GM19468 (cell line): Measurements from ENCODE around the gene CHST13.

Experiments
- ATAC-seq: cut with Tn5 transposase; IDR thresholded peaks from one replicate; pipeline ENCODE4 v1.9.1; 2021; ENCODE audit warnings: mild to moderate bottlenecking, moderate library complexity, moderate number of reproducible peaks; ENCODE audit not compliant: unreplicated experiment; ENCODE audit errors: extremely low read depth

Gene CHST13

DNA sequence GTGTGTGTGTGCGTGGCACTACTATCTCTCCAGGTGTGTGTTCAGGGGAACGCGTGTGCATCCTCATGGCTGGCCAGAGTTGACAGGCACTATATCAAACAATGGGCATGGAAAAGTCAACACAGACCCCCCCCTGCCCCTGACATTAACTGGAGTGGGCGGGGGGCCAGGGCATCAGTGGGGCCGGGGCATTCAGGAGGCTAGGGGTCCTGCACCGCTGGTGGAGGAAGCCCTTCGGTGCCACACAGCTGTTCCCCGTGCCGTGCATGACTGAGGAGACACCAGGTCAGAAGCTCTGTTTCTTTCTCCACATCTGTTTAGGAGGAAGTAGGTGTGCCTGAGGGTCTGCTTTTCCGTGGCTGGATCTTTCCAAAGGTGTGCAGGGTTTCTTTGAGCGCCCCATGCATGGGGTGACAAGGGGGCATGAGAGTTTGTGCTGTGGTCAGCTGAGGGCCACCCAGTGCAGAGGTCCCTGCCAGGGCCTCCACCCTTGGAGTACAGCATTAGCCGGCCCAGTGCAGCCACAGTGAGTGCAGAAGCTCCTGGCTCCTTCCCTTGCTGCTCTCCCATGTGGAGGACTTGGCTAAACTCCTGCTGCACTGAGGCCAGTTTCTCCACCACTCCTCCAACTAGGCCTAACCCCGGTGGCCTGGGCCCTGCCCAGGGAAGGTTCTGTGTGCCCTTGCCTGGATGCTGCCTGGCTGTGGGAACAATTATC lies 27.3 kb downstream of the CHST13 start:
- ATAC-seq: no peak

GRCh38 chr3:126551839-126552687 lies 28.1 kb downstream of the CHST13 start:
- ATAC-seq: no peak

DNA sequence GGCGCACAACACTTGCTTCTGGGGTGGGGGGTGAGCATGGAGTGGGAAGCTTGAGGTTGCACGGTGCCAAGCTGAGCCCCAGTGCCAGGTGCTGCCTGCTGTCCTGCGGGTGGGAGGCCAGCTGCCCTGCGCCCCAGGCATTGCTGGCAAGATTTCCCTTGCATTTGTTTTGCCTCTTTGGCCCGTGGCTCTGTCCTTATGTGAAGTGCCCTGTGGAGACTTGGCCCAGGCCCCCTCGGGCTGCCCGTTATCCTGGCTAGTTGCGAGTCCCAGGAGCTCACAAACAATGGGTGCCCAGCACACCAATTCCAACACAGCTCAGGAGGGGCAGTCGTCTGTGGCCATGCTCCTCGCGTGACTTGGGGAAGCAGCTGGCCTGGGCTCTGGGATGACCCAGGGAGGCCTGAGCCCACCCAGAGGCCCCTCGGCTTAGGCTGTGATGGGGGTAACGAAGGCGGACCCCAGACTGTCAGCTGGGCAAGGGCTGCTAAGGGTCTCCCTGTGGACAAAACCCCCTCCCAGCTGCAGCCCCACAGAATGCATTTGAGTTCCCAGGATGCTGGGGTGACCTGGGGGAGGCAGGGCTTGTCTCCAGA lies 28.8 kb downstream of the CHST13 start:
- no peak for ATAC-seq

GRCh38 chr3:126553284-126554084 lies 29.5 kb downstream of the CHST13 start:
- no peak for ATAC-seq

GRCh38 chr3:126554560-126555525 lies 30.9 kb downstream of the CHST13 start:
- ATAC-seq: no peak

DNA sequence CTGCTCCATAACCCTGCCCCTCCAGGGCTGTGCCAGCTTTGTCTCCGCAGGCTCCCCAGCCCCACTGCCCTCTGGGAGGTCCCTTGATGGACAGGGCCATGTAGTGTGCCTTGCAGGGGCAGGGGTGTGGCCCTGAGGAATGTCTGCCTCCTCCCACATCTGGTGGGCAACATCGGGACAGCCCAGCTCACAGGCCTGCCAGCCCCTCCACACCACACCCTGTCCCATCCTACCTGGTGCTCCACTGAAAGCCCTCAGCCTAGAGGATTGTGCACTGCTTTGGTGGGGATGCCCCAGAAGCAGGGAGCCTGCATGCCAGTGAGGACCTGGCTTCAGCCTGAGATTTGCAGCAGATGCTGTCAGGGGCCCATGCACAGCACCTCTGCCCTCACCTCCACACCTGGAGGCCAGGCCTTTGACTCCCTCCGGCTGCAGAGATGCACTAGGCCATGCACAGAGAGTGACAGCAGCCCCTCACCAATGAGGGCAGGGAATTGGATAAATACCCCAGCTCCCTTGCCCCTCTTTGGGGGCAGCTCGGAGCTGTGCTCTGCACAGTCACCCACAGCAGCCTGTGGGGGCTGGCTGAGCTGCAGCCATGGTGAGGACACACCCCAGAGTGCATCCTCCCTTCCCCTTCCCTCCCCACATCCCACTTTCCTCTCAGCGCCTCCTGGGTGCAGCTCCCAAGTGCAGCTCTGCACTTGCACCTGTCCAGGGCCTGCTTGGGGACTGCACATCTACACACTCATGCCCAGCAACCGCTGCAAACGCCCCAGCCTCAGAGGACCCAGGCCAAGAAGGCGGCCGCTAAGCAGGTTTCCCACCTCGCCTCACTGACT lies 32.1 kb downstream of the CHST13 start:
- ATAC-seq: no peak

GRCh38 chr3:126556637-126557414 lies 32.9 kb downstream of the CHST13 start:
- no peak for ATAC-seq

- no peak for ATAC-seq
Measured at GRCh38 chr3:126557415-126557745, 33.4 kb downstream of the CHST13 start.

DNA sequence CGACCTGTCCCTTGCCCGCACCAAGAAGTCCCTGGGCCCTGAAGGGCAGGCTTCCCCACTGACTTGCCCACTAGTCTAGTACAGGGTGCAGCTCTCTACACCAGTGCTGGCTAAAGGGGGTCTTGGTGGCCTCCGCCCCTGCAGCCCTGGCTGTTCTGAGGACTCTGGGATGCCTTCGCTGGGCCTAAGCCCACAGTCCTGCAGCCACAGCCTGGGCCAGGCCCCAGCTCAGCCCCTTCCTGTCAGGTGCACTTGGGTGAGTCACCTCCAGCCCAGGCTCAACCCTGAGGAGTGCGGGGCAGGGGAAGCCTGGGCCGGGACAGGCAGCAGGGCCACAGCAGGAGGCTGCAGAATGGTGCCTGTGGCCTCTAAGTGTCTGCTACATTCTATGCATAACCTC lies 33.8 kb downstream of the CHST13 start:
- ATAC-seq: no peak

DNA sequence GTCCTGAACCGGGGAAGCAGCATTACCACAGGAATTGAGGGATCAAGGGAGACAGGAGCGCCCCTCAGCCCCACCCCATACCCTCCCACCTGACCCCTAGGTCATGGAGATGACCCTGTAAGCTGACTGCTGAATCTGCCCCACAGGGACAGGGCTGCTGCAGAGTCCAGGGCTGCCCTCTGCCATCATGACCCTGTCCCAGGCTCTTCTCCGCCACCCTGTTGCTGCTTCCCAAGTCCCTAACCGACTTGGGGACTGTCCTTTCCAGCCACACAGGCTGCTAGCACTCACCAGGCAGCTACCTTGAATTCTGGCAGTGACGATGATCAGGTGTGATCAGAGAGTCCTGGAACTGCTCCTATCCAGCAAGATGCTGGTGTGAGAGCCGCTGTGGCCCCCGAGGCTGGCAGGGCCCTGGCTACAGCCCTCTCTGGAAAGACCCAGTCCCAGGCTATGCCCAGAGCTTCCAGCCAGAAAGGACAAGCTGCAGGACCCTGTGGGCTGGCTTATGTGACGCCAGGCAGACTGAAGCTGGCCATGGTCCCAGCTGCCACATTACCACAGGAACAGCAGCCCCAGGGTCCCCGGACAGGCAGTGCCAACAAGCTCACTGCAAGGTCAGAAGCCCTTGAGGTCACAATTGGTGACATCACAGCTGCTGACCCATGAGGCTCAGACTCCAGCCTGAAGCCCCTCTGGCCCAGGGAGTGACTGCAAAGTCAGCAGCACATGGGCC lies 34.5 kb downstream of the CHST13 start, which contains the start of gene C3orf22:
Gene C3orf22, minus strand, starts transcription at position 597 of the 736 bp plus-strand sequence. CDS start 5,542 bp downstream, outside the sequence.
- no peak for ATAC-seq

DNA sequence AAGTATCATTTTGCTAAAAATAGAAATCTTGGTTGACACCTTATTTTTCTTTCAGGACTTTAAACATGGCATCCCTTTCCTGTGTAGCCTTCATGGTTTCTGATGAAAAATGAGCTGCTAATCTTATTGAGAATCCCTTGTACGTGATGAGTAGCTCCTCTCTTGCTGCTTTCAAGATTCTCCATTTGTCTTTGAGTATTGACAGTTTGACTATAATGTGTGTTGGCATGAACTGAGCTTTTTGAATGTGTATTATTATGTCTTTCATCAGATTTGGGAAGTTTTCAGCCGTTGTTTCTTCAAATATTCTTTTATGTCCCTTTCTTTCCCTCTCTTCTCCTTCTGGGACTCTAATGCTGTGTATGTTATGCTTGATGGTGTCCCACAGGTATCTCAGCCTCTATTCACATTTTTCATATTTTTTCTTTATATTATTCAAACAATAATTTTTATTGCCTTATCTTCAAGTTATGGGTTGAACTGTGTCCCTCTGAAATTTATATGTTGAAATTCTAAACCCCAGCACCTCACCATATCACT lies 38.9 kb downstream of the CHST13 start:
- ATAC-seq: no peak

DNA sequence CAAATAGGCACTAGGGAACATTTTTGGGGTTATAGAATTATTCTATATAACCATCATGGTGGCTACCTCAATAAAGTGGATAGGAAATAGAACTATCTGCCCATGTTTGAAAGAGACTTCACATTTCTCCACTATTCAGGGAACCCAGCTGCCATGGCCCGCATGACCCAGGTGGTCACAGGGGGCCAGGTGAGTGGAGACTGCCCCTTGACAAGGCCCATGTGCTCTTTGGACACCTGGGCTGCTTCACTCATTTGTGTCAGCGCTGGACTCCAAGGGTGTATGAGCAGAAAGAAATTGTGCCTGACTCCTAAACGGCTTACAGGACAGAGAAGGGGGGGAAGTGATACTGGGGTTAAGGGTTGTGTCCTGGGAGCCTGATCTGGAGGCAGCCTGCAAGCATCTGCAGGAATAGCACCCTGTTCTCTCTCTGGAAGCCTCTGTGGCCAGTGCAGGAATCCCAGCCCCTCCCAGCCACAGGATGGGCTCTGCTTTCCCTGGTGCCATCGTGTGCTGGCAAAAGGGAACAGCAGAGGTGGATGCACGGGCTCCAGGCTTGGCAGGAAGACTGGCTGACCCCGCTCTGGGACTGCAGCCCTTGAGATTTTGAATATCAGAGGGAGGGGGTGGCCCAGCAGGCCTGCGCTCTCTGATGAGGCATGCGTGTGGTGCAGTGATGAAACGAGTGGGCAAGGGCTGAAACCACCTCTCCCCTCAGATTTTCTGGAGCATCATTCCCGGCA lies 43.9 kb downstream of the CHST13 start:
- ATAC-seq: no peak

DNA sequence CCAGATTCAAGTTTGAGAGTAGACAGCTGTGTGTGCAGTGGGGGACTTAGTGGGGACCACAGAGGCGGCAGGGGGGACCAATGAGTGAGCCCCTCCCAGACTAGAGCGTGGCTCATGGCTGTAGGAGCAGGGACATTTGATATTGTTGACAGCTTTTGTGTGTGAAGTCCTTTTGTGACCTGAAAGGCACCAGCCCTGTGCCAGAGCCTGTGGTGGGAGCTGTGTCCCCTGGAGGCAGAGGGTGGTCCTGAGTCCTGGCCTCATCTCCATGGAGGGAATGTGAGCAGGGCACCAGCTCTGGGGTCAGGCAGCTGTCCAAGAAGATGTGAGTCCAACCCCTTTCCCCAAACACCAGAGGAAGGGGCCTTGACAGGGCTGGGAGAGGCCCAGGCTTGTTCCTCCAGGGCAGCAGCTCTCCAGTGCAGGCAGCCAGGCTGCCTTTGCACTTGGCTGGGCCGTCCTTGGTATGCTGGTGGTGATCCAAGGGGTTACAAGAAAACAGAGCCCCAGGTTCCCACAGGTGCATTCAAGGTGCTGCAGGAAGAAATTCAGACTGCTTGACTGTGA lies 44.9 kb downstream of the CHST13 start:
- ATAC-seq: no peak

DNA sequence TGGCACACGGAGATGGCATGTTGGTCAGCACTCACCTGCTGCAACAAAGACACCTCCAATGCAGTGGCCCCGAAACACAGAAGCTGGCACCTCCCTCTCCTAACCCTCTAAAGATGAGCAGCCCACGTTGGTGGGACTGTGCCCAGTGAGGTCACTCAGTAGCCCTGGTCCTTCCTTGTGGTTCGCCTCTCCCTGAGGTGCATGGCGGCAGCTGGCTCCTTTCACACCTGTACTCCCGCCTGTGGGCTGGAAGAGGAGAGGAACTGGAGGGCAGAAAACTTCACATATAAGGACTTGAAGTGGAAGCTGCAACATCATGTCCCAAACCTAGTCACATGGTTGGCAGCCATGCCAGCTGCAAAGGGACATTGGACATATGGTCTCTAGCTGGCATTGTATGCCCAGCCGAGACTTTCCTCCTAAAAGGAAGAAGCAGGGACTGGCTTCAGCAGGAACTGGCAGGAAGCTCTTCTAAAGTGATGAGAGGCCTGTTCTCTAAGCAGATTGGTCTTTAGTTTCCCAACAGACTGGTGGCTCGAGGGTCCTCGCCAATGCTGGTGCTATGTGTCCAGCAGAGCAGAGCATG lies 45.5 kb downstream of the CHST13 start:
- no peak for ATAC-seq

GRCh38 chr3:126570103-126570541 lies 46.2 kb downstream of the CHST13 start:
- no peak for ATAC-seq
